H9 (cell line): Measurements from ENCODE around the gene MC1R. TPM values are rescaled to one million over a fixed set of nuclear protein-coding genes. Genes with fewer than 3 reads are reported as not detected.

ENCODE experiments used
- DNase-seq: peaks from one replicate; pipeline ENCODE4 v3.0.0-alpha.2; 2017
- H2AFZ ChIP-seq: one replicate; pipeline ENCODE4 v1.6.1; 2013; ENCODE audit warnings: mild to moderate bottlenecking, low read length, control low read depth, moderate library complexity
- H2AK5ac ChIP-seq: 2 replicates; pipeline ENCODE4 v1.6.1; 2013; ENCODE audit warnings: low read length, control low read depth, mixed read lengths; ENCODE audit not compliant: insufficient read length
- H2BK120ac ChIP-seq: one replicate; pipeline ENCODE4 v1.6.1; 2013; ENCODE audit warnings: low read depth, mild to moderate bottlenecking, low read length, control low read depth, inconsistent platforms; ENCODE audit not compliant: poor library complexity, severe bottlenecking
- H2BK12ac ChIP-seq: 2 replicates; pipeline ENCODE4 v1.6.1; 2013; ENCODE audit warnings: low read length, control low read depth, mixed read lengths, low read depth; ENCODE audit not compliant: insufficient read length
- H2BK15ac ChIP-seq: 2 replicates; pipeline ENCODE4 v1.6.1; 2013; ENCODE audit warnings: low read depth, low read length, control low read depth
- H2BK20ac ChIP-seq: one replicate; pipeline ENCODE4 v1.6.1; 2013; ENCODE audit warnings: low read depth, mild to moderate bottlenecking, low read length, control low read depth, inconsistent platforms; ENCODE audit not compliant: poor library complexity, severe bottlenecking
- H2BK5ac ChIP-seq: 2 replicates; pipeline ENCODE4 v1.6.1; 2013; ENCODE audit warnings: low read length, control low read depth, mixed read lengths; ENCODE audit not compliant: insufficient read length
- H3K14ac ChIP-seq: 2 replicates; pipeline ENCODE4 v1.6.1; 2013; ENCODE audit warnings: low read length, control low read depth; ENCODE audit not compliant: insufficient read depth
- H3K18ac ChIP-seq: 2 replicates; pipeline ENCODE4 v1.6.1; 2013; ENCODE audit warnings: low read depth, mild to moderate bottlenecking, mixed read lengths, low read length, control low read depth; ENCODE audit not compliant: insufficient read length
- H3K23ac ChIP-seq: 2 replicates; pipeline ENCODE4 v1.6.1; 2013; ENCODE audit warnings: low read length, control low read depth, mixed read lengths, low read depth; ENCODE audit not compliant: insufficient read length
- H3K23me2 ChIP-seq: 2 replicates; pipeline ENCODE4 v1.6.1; 2013; ENCODE audit warnings: low read depth, mild to moderate bottlenecking, mixed read lengths, low read length, control low read depth; ENCODE audit not compliant: insufficient read length, poor library complexity, severe bottlenecking
- H3K27ac ChIP-seq: 2 replicates; pipeline ENCODE4 v1.5.1; 2013; ENCODE audit warnings: low read length, control low read depth, mixed read lengths, low read depth; ENCODE audit not compliant: insufficient read length
- H3K27me3 ChIP-seq: 2 replicates; pipeline ENCODE4 v1.6.1; 2013; ENCODE audit warnings: low read length, control low read depth, inconsistent platforms; ENCODE audit not compliant: insufficient read depth
- H3K4ac ChIP-seq: 2 replicates; pipeline ENCODE4 v1.6.1; 2013; ENCODE audit warnings: low read depth, mild to moderate bottlenecking, control low read depth, inconsistent platforms, low read length, moderate library complexity
- H3K4me1 ChIP-seq: 2 replicates; pipeline ENCODE4 v1.6.1; 2013; ENCODE audit warnings: low read length, control low read depth, inconsistent platforms; ENCODE audit not compliant: insufficient read depth
- H3K4me2 ChIP-seq: 2 replicates; pipeline ENCODE4 v1.6.1; 2013; ENCODE audit warnings: low read length, control low read depth, mixed read lengths; ENCODE audit not compliant: insufficient read length, insufficient read depth
- H3K56ac ChIP-seq: 2 replicates; pipeline ENCODE4 v1.6.1; 2013; ENCODE audit warnings: low read depth, mild to moderate bottlenecking, mixed read lengths, low read length, control low read depth; ENCODE audit not compliant: insufficient read length
- H3K79me1 ChIP-seq: 2 replicates; pipeline ENCODE4 v1.6.1; 2013; ENCODE audit warnings: low read depth, mild to moderate bottlenecking, moderate library complexity, low read length, control low read depth, inconsistent platforms; ENCODE audit not compliant: insufficient read depth, poor library complexity, severe bottlenecking
- H3K79me2 ChIP-seq: 2 replicates; pipeline ENCODE4 v1.6.1; 2013; ENCODE audit warnings: low read length, control low read depth, inconsistent platforms; ENCODE audit not compliant: insufficient read depth
- H3K9ac ChIP-seq: 2 replicates; pipeline ENCODE4 v1.6.1; 2013; ENCODE audit warnings: low read length, control low read depth, mixed read lengths; ENCODE audit not compliant: insufficient read length; ENCODE audit errors: extremely low read depth
- H3K9me3 ChIP-seq: one replicate; pipeline ENCODE4 v1.6.1; 2013; ENCODE audit warnings: low read depth, low read length, inconsistent platforms; ENCODE audit not compliant: control insufficient read depth
- H3T11ph ChIP-seq: one replicate; pipeline ENCODE4 v1.6.1; 2013; ENCODE audit warnings: mild to moderate bottlenecking, low read length, control low read depth, inconsistent platforms
- H4K20me1 ChIP-seq: one replicate; pipeline ENCODE4 v1.6.1; 2013; ENCODE audit not compliant: control insufficient read depth, insufficient read length, insufficient read depth
- H4K5ac ChIP-seq: 2 replicates; pipeline ENCODE4 v1.6.1; 2013; ENCODE audit warnings: low read depth, mild to moderate bottlenecking, mixed read lengths, low read length, control low read depth; ENCODE audit not compliant: insufficient read length
- H4K8ac ChIP-seq: replicated peaks from 2 replicates; pipeline ENCODE4 v1.6.1; 2013; ENCODE audit warnings: low read length, control low read depth, mixed read lengths, low read depth; ENCODE audit not compliant: insufficient read length
- H4K91ac ChIP-seq: 2 replicates; pipeline ENCODE4 v1.6.1; 2013; ENCODE audit warnings: low read depth, mild to moderate bottlenecking, moderate library complexity, mixed read lengths, low read length, control low read depth; ENCODE audit not compliant: insufficient read length
- H3K27ac Mint-ChIP-seq, 3 experiments: 2 replicates in 2 of 3; 3 replicates in 1 of 3; pipeline ENCODE4 v1.8.0; 2020 to 2021; ENCODE audit warnings: mixed read lengths in 3 of 3, mild to moderate bottlenecking in 1 of 3, moderate library complexity in 1 of 3
- H3K27me3 Mint-ChIP-seq: 2 replicates; pipeline ENCODE4 v1.8.0; 2021; ENCODE audit warnings: low read depth, mild to moderate bottlenecking, moderate library complexity, mixed read lengths
- H3K36me3 Mint-ChIP-seq, 3 experiments: 2 replicates in 2 of 3; 3 replicates in 1 of 3; pipeline ENCODE4 v1.8.0; 2020 to 2021; ENCODE audit warnings: low read depth in 3 of 3, mixed read lengths in 3 of 3; ENCODE audit not compliant: insufficient read depth in 1 of 3
- H3K4me1 Mint-ChIP-seq, 2 experiments: 2 replicates each; pipeline ENCODE4 v1.8.0; 2020; ENCODE audit warnings: mixed read lengths in 2 of 2
- H3K4me3 Mint-ChIP-seq, 2 experiments: 2 replicates in 1 of 2; 3 replicates in 1 of 2; pipeline ENCODE4 v1.8.0; 2020 to 2021; ENCODE audit warnings: mild to moderate bottlenecking in 2 of 2, mixed read lengths in 2 of 2, moderate library complexity in 1 of 2
- H3K9me3 Mint-ChIP-seq, 2 experiments: 2 replicates in 1 of 2; 3 replicates in 1 of 2; pipeline ENCODE4 v1.8.0; 2020; ENCODE audit warnings: mild to moderate bottlenecking in 2 of 2, mixed read lengths in 2 of 2, moderate library complexity in 1 of 2
- CTCF ChIP-seq: fragments of 200-600 bp; sonication (generic); conservative IDR thresholded peaks from 3 replicates; pipeline ENCODE4 v1.8.0; 2021; ENCODE audit warnings: antibody characterized with exemption, mild to moderate bottlenecking
- WGBS: extraction: QIAGEN DNeasy Blood & Tissue Kit; methylation state at CpG from one replicate; pipeline ENCODE4 v1.1.7; 2013; ENCODE audit warnings: missing lambda C conversion rate, low lambda C conversion rate, mixed read lengths; ENCODE audit not compliant: insufficient read length; ENCODE audit errors: extremely low coverage; 5-methylcytosine and 5-hydroxymethylcytosine counted together
- total RNA-seq: library from RNA; stranded (reverse); gene quantifications from 2 replicates; pipeline ENCODE4 v1.2.1, GENCODE V29; 2021

Gene MC1R
- total RNA-seq, 1 experiment from 2014 or later: 4.7 TPM

DNA sequence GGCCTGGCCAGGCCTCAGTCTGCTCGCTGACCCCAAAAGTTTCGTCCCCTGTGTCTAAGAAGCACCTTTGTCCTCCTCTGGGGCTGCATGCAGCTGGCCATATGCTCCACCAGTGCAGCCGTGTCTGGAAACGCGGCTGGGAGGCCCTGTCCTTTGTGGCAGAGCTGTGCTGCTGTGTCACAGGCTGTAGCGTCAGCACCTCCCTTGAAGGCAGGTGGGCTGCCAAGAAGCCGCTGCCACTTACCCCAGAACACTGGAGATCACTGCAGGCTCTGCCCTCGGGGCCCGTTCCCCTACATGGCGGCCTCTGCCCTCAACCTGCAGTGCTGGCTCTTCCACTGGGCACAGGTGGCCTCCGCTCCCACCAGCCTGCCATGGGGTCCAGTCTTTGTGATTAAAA lies 15.7 kb upstream of the MC1R start:
- H3K23ac ChIP-seq: no peak overlapping the region
- H3K14ac ChIP-seq: no peak overlapping the region
- H3K4me3 Mint-ChIP-seq: no peak overlapping the region
- no peak overlapping the region for H4K91ac ChIP-seq
- H2BK12ac ChIP-seq: no peak overlapping the region
- H2AFZ ChIP-seq: no peak overlapping the region
- no peak overlapping the region for H3K9ac ChIP-seq
- peaks cover 37 to 57% (median 56%) of the 10 kb centered on the region in 3 experiments; a peak in 6 of 7 replicates for H3K36me3 Mint-ChIP-seq
- H4K20me1 ChIP-seq: no peaks in the 10 kb centered on the region
- H3K79me1 ChIP-seq: no peaks in the 10 kb centered on the region
- H3K4ac ChIP-seq: no peak overlapping the region
- H2AK5ac ChIP-seq: no peak overlapping the region
- peaks cover 7% of the 10 kb centered on the region for H3K9me3 ChIP-seq
- H3K4me1 Mint-ChIP-seq: no peaks in the 10 kb centered on the region
- no peaks in the 10 kb centered on the region for H3K79me2 ChIP-seq
- H3K27me3 ChIP-seq: no peaks in the 10 kb centered on the region
- H3K4me1 ChIP-seq: no peaks in the 10 kb centered on the region
- H3K27ac ChIP-seq: no peak overlapping the region
- no peak overlapping the region for H2BK15ac ChIP-seq
- no peak overlapping the region for H3K56ac ChIP-seq
- no peaks in the 10 kb centered on the region for H3K23me2 ChIP-seq
- no peak overlapping the region for H2BK120ac ChIP-seq
- no peak for DNase-seq
- H3K27me3 Mint-ChIP-seq: no peaks in the 10 kb centered on the region
- no peak overlapping the region for H3K18ac ChIP-seq
- no CpG with 5 or more reads among the region's 11 CpGs for WGBS
- peaks cover 5 to 7% of the 10 kb centered on the region in 2 experiments; a peak in 3 of 5 replicates for H3K9me3 Mint-ChIP-seq
- H3K4me2 ChIP-seq: no peak overlapping the region
- no peak overlapping the region; a peak in 1 of 7 replicates for H3K27ac Mint-ChIP-seq
- no peak overlapping the region for H4K5ac ChIP-seq
- H2BK20ac ChIP-seq: no peak overlapping the region
- H2BK5ac ChIP-seq: no peak overlapping the region
- no peak overlapping the region for H3T11ph ChIP-seq
- no peak overlapping the region for H4K8ac ChIP-seq
- no peak for TF ChIP-seq CTCF
